Retinal pigment epithelial cell (primary cell): ENCODE measurements around the gene MYORG.

Source experiments
- DNase-seq: peaks from one replicate; pipeline ENCODE4 v3.0.0-alpha.2; 2010; ENCODE audit warnings: low read depth
- H3K4me3 ChIP-seq: 2 replicates; pipeline ENCODE4 v1.5.1; 2011; ENCODE audit warnings: mild to moderate bottlenecking, low read length, control low read depth, moderate library complexity
- CTCF ChIP-seq: conservative IDR thresholded peaks from 2 replicates; pipeline ENCODE4 v1.5.1; 2011; ENCODE audit warnings: low read depth, low read length, control low read depth, inconsistent platforms

The MYORG gene

GRCh38 chr9:34376596-34377403 lies at the start of gene MYORG:
MYORG (minus strand) TSS chr9:34376898; CDS start chr9:34372943, 3,955 bp downstream.
- TF ChIP-seq CTCF = no peak
- DNase-seq = peak; percentile 62
- peak within 1 kb of the TSS; percentile 78 for H3K4me3 ChIP-seq

- H3K4me3 ChIP-seq = no peak overlapping the region
- TF ChIP-seq CTCF = no peak
- DNase-seq = no peak
Measured at GRCh38 chr9:34419716-34420504, 43.2 kb upstream of the MYORG start.

DNA sequence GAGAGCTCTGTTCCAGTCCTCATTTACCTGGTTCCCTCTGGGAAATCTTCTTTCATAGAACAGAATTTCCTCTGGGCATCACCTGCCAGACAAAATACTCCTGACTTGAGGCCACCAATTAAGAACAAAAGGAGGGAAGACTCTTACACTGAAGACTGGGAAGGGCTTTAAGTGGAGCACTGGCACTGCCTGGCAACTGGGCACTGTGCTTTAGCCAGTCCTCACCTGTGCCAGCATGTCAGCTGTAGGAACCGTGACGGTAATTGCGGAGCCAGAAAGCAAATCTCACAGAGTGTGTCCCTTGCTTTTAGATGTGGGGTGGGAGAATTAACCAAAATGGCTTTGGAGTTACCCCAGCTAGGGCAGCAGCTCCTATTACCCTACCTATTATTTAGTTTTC lies 41.0 kb upstream of the MYORG start:
- DNase-seq = no peak
- no peak overlapping the region for H3K4me3 ChIP-seq
- no peak for TF ChIP-seq CTCF

- no peak overlapping the region for H3K4me3 ChIP-seq
- DNase-seq = peak; percentile 14
Measured at GRCh38 chr9:34413231-34413852, 36.6 kb upstream of the MYORG start.

GRCh38 chr9:34412336-34412735 lies 35.6 kb upstream of the MYORG start:
- no peak for DNase-seq
- TF ChIP-seq CTCF = no peak
- H3K4me3 ChIP-seq = no peak overlapping the region

More at GRCh38 chr9:34413231-34413852, 36.6 kb upstream of the MYORG start:
- no peak for TF ChIP-seq CTCF

- H3K4me3 ChIP-seq = no peak overlapping the region
- no peak for TF ChIP-seq CTCF
- DNase-seq = no peak
Measured at GRCh38 chr9:34409154-34409553, 32.5 kb upstream of the MYORG start.
